ENCODE measurements around the gene BHLHA15. TPM values are rescaled to one million over a fixed set of nuclear protein-coding genes. Genes with fewer than 3 reads are reported as not detected.
A peak's percentile ranks its signal among the peaks of the same experiment; 100 is the strongest.

The BHLHA15 gene
- total RNA-seq, 2 donors from 2014 or later: 247 to 584 TPM

DNA sequence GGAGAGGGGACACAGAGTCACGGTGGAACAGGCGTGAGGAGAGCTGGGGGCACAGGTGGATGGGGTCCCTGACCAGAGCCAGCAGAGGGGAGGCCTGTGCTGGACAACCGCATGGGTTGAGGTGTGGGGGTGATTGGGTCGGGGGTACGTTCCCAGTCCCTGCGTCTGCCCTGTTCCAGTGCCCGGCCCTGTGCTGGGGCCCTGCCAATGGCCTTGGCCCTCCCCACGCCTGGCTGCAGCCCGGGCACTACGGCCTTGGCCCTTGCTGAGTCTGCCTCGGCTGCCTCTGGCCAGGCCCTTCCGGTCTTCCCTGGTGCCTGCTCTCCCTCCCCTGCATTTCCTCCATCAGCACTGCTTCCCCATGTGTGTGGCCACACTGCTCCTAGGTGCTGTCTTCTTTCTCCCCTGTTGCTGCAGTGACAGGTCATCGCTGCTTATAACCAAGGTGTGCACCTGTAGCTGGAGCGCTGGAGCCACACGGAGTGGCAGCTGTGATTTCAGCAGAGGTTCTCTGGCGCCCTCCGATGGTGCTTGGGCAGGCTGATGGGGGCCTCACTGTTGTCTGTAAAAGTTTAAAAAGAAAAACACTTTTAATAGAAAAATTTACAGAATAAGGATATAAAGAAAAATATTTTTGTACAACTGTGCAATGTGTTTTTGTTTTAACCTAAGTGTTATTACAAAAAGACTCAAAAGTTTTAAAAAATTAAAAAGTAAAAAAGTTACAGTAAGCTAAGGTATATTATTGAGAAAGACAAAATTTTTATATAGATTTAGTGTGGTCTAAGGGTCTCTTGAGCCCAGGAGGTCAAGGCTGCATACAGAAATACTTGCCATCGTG is 45.2 kb upstream of the BHLHA15 start:
- ATAC-seq (peak; percentile 70), DNase-seq (peak; percentile 76 to 87 (median 81))
- 36 to 41% methylated on average over 14 to 17 of the region's 18 CpGs for WGBS, 2 donors
- no peaks in the 10 kb centered on the region for H3K36me3 ChIP-seq (replicated peaks in 1 of 2; ENCODE audit: insufficient read depth in 1 of 2, low read depth in 2 of 2)
- TF ChIP-seq POLR2A (IDR thresholded peaks at IDR 0.05): no peak
- TF ChIP-seq, protein P1, sequence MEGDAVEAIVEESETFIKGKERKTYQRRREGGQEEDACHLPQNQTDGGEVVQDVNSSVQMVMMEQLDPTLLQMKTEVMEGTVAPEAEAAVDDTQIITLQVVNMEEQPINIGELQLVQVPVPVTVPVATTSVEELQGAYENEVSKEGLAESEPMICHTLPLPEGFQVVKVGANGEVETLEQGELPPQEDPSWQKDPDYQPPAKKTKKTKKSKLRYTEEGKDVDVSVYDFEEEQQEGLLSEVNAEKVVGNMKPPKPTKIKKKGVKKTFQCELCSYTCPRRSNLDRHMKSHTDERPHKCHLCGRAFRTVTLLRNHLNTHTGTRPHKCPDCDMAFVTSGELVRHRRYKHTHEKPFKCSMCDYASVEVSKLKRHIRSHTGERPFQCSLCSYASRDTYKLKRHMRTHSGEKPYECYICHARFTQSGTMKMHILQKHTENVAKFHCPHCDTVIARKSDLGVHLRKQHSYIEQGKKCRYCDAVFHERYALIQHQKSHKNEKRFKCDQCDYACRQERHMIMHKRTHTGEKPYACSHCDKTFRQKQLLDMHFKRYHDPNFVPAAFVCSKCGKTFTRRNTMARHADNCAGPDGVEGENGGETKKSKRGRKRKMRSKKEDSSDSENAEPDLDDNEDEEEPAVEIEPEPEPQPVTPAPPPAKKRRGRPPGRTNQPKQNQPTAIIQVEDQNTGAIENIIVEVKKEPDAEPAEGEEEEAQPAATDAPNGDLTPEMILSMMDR (IDR thresholded peaks at IDR 0.05): peak; percentile 61 to 89 (median 81)
- intact Hi-C loops (cut with DNase I): loop anchor here (5.0 kb wide), 1 partner anchor 144 kb away; no protein-coding TSS in a partner anchor
- no peak overlapping the region for H3K4me3 ChIP-seq
- no peaks in the 10 kb centered on the region for H3K9me3 ChIP-seq
- H3K27ac ChIP-seq: peak overlapping the region in 1 of 4 donors; percentile 2
- H3K4me1 ChIP-seq: peaks cover 49% of the 10 kb centered on the region
- no peaks in the 10 kb centered on the region for H3K27me3 ChIP-seq

DNA sequence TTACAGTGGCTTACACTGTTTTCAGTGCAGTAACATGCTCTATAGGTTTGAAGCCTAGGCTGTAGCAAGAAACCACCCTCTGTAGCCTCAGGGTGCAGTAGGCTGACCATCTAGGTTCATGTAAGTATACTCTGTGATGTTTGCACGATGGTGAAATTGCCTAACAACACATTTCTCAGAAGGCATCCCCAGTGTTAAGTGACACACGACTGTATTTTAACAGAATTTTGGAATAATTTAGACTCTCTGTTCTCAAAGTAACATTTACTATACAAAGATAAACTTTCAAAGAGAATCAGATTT is 44.6 kb upstream of the BHLHA15 start:
- Histone ChIP-seq H3K36me3 (replicated peaks in 1 of 2; ENCODE audit: insufficient read depth in 1 of 2, low read depth in 2 of 2) (no peaks in the 10 kb centered on the region), H3K9me3 (no peaks in the 10 kb centered on the region), H3K27ac (peak overlapping the region in 1 of 4 donors; percentile 2), H3K4me1 (peaks cover 54% of the 10 kb centered on the region), H3K27me3 (no peaks in the 10 kb centered on the region), H3K4me3 (no peak overlapping the region)
- ATAC-seq (no peak), DNase-seq (no peak)
- intact Hi-C loops (cut with DNase I): loop anchor here (5.0 kb wide), 1 partner anchor 144 kb away; no protein-coding TSS in a partner anchor
- 65 to 72% methylated on average over 2 of the region's 2 CpGs for WGBS, 2 donors
- TF ChIP-seq POLR2A (IDR thresholded peaks at IDR 0.05): no peak
- TF ChIP-seq, protein P1 (IDR thresholded peaks at IDR 0.05): no peak

DNA sequence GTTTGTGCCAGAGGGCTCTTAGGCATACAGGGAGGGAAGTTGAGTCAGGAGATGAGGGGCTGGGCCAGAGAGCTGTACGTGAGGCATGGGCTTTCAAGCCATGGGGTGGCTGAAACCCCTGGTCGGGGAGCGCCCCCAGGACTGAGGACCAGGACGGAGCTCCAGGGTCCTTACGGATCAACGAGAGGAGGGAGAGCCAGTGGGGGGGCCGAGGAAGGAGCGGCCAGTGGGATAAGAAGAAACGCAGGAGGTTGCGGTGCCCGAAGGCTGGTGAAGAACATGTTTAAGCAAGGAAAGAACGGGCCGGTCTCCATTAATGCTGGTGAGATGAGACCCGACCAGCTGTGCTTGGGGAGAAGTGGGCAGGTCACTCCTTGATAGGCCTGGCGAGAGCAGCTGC is 43.6 kb upstream of the BHLHA15 start:
- H3K4me1 ChIP-seq: peaks cover 65% of the 10 kb centered on the region
- H3K27me3 ChIP-seq: no peaks in the 10 kb centered on the region
- no peaks in the 10 kb centered on the region for H3K36me3 ChIP-seq (replicated peaks in 1 of 2; ENCODE audit: insufficient read depth in 1 of 2, low read depth in 2 of 2)
- ATAC-seq: no peak
- no peaks in the 10 kb centered on the region for H3K9me3 ChIP-seq
- H3K27ac ChIP-seq: peak overlapping the region in 2 of 4 donors; percentile 22 to 83
- no peak overlapping the region for H3K4me3 ChIP-seq
- TF ChIP-seq, protein P1 (IDR thresholded peaks at IDR 0.05): no peak
- no peak for TF ChIP-seq POLR2A (IDR thresholded peaks at IDR 0.05)
- intact Hi-C loops (cut with DNase I): loop anchor here (5.0 kb wide), 1 partner anchor 145 kb away; no protein-coding TSS in a partner anchor
- DNase-seq: peak in 1 of 4 donors; percentile 15
- 85 to 90% methylated on average over 15 of the region's 15 CpGs for WGBS, 2 donors

DNA sequence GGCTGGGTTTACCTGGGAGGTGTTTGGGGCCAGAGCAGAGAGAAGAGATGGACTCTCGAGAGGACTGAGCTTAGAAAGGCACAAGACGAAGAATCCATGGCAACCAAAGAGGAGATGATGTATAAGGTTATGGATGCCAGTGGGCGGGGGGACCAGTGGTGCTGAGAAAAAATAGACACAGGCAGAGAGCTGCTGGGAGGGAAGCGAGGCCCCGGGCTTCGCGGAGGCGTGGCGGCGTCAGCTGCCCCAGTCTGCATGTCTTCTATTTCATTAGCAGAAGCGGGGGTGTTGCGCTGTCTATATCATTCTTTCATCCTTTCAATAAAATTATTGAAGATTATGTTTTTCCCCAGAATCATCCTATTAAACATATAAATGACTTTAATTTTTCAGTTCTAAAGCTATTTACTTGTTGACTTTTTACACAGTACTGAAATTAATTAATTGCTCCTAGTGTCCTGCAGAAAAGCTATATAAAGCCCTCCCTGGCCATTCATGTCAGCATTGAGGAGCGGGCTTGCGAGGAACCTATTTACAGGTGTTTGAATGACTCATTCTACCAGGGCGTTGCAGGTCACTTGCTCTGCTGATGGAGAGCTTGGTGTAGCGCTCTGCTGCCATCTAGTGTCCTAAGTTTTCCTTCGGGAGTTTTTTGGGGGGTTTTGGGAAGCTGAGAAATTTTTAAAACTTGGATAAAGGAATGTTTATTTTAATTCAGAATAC is 42.9 kb upstream of the BHLHA15 start:
- intact Hi-C loops (cut with DNase I): loop anchor here (5.0 kb wide), 1 partner anchor 146 kb away; no protein-coding TSS in a partner anchor
- peak; percentile 80 to 90 (median 85) for DNase-seq
- no peaks in the 10 kb centered on the region for H3K36me3 ChIP-seq (replicated peaks in 1 of 2; ENCODE audit: insufficient read depth in 1 of 2, low read depth in 2 of 2)
- peaks cover 71% of the 10 kb centered on the region for H3K4me1 ChIP-seq
- no peak overlapping the region for H3K4me3 ChIP-seq
- TF ChIP-seq, protein P1 (IDR thresholded peaks at IDR 0.05): peak; percentile 84 to 95 (median 91)
- no peak for TF ChIP-seq POLR2A (IDR thresholded peaks at IDR 0.05)
- no peaks in the 10 kb centered on the region for H3K27me3 ChIP-seq
- WGBS, 2 donors: 53 to 58% methylated on average over 17 of the region's 17 CpGs
- H3K9me3 ChIP-seq: no peaks in the 10 kb centered on the region
- peak; percentile 68 for ATAC-seq
- peak overlapping the region in 3 of 4 donors; percentile 22 to 83 (median 62) for H3K27ac ChIP-seq

Measured in body of pancreas (tissue), 4 donors.